Measurements from ENCODE around the gene RELN.
"Not testable (repeated sequence)": the region's sequence is repeated elsewhere in the genome, so short reads cannot be mapped to it uniquely, and the experiment has no call there.

RELN gene

GRCh38 chr7:103941976-103942375 is 47.5 kb downstream of the RELN start:
- no peak for DNase-seq (ENCODE audit: low spot score)

- no peak for DNase-seq (ENCODE audit: low spot score)
Measured at GRCh38 chr7:103940382-103941268, 48.8 kb downstream of the RELN start.

DNA sequence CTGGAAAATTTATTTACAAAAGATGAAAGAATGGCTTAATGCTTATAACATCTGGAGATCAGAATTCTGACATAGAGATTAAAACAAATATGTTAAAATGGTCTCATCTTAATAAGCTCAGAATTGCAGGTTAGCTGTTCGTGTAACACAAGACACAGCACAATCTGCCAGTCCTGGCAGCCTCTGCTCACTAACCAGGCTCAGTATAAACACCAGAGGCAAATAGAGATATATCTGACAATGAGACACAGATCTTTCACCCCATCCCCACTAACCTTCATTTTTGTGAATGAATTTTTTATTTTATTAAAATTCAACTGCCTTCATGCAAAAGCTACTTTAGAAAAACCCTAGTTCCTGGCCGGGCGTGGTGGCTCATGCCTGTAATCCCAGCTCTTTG is 51.8 kb downstream of the RELN start:
- no peak for DNase-seq (ENCODE audit: low spot score)

DNA sequence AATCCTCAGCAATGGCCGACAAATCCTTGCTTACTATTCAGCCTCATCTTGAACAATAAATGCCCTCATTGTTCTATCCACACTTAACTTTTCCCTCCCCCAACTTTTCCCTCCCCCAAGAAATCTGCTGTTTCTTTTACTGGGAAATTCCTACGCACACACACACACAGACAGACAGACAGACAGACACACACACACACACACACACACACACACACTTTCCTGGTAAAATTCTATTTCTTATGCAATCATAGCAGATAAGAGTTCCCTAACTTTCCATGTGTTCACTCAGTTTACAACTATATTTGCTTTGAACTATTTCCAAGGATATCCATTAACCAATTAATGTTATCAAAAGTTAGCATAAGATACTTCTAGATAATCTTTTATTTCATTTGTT is 52.9 kb downstream of the RELN start:
- no peak for DNase-seq (ENCODE audit: low spot score)

GRCh38 chr7:103934508-103934907 is 55.0 kb downstream of the RELN start:
- no peak for DNase-seq (ENCODE audit: low spot score)

- no peak for DNase-seq (ENCODE audit: low spot score)
Measured at GRCh38 chr7:103932389-103932788, 57.1 kb downstream of the RELN start.

DNA sequence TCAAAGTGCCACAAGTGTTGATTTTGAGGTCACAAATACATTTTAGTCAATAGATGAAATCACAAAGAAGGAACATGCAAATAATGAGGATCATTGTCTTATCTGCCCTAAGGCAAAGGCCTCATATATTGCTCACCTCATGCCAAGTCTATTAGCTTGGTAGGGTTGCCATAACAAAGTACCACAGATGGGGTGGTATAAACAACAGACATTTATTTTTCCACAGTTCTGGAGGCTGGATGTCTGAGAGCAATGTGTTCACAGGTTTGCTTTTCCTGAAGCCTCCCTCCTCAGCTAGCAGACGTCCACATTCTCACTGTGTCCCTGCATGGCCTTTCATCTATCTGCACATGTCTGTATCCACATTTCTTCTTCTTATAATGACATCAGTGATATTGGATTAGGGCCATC is 59.6 kb downstream of the RELN start:
- no peak for DNase-seq (ENCODE audit: low spot score)

DNA sequence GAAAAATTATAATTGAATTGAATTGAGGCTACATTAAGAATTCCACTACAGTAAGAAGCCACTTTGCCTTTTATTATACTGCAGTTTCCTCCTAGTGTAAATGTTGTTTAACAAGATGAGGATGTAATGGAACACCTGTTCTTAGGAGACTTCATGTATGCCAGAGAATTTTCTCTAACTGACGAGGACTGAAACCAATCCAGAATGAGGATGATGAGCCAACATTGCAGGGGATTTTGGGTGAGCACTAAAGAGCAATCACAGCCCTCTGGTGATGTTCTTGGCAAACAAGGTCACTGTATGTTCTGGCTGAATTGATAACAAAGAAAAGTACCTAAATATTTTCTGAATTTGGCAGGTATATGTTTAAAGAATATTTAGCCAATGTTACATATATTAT is 60.9 kb downstream of the RELN start:
- no peak for DNase-seq (ENCODE audit: low spot score)

DNA sequence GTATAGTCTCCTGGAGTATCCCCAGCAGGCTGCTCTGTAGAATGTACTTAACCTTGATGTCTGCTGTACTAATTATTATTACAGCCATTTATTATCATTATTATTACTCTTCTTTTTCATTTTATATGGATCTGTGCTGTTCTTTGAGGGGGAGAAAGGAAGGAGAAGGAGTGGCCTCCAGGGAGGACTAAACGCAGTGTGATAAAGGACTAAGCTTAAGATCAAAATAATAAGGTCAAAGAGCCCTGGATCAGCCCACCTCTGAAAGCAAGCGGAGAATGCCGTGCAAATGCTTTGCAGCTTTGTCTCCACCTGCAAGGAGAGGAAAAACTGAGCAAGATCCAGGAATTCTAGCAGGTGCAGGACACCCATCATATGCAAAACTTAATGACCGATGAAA is 65.3 kb downstream of the RELN start:
- DNase-seq (ENCODE audit: low spot score) = no peak

DNA sequence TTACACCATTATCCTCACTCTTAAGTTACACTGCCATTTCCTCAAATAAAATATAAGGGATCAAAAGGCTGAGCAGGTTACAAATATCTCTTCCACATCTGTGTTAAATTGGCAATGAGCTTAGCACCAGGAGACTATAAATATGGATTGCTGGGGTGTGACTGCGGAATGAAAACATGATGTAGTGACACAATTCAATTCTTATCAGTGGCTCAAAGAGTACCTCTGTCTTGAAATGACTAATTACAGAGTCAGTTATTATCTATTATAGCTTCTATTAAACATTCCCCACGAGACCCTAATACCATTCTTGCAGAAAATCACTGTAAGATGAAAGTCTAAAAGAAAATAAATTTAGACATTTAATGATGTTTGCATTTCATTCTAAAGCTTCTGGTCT is 67.1 kb downstream of the RELN start:
- DNase-seq (ENCODE audit: low spot score) = no peak

DNA sequence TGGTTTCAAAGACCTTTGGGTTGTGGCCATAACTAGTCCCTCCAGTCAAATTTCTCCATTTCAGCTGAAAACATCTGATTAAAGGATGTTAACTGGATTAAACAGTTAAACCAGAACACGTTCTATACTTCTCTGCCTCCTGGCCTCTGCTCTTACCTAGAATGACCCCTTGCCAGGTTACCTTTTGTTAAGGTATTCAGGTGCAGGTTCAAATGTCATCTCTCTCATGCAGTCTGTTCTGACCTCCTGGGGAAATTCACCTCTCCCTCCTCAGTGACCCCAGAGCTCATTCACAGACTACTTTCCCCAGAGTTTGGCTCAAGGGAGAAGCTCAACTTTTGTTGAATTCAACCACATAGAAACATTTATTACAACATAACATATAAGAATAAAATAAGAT is 67.8 kb downstream of the RELN start:
- no peak for DNase-seq (ENCODE audit: low spot score)

GRCh38 chr7:103919272-103919868 is 70.1 kb downstream of the RELN start:
- DNase-seq (ENCODE audit: low spot score) = no peak

DNA sequence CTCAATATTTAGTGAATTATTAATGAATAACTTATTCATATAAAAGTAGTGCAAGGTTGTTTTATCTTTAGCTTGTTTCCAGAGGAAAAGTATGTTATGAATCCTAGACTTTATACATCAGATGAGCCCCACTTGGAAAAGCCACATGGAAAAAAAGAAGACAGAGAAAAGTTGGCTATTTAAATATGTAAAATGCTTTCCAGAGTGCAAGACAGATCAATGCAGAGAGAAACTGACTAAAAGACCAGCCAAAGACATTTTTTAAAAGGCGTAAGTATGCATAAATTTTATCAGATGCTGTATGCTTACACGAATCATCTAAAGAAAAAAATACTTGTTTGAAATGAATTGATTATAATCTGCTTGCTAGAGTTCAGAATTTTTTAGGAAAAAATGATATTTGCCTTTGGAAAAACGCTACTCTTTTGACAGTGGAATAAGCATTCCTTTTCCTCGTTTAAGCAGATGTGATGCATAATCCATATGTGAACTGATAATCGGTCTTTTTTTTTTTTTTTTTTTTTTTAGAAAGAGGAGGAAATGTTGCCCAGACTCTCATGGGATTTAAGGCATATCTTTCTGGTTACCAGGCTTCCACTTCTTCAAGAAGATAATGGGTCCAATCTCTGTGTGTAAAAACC is 70.7 kb downstream of the RELN start:
- no peak for DNase-seq (ENCODE audit: low spot score)

DNA sequence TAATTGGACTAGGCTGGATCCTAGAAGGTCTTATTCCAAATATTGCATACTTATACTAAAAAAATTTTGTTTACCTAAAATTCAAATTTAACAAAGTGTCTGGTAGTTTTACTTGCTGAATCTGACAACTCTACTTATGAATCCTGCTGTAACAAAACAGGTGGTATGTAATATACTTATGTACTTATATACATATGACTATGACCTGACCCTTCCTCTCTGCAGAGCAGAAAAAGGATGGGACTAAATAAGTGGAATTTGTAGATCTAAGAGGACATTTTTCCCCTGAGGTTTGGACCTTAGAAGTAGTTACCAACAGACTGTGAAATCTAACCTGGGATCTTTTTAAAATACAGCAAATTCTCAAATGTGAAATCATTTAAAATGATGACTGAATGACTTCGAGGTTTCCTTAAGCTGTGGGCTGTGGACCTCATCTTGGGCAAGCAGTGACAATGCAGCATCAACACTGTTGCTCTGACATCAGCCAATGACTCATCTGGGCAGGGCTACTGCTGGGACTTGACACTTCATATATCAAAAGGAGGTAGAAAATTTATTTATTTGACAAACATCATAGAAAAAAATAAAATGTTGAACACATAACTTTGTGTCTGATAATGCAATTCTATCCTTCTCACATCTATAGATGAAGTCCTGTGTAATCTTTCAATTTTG is 73.6 kb downstream of the RELN start:
- peak; percentile 52 for DNase-seq (ENCODE audit: low spot score)

GRCh38 chr7:103914147-103914899 is 75.1 kb downstream of the RELN start:
- DNase-seq (ENCODE audit: low spot score) = peak; percentile 25

DNA sequence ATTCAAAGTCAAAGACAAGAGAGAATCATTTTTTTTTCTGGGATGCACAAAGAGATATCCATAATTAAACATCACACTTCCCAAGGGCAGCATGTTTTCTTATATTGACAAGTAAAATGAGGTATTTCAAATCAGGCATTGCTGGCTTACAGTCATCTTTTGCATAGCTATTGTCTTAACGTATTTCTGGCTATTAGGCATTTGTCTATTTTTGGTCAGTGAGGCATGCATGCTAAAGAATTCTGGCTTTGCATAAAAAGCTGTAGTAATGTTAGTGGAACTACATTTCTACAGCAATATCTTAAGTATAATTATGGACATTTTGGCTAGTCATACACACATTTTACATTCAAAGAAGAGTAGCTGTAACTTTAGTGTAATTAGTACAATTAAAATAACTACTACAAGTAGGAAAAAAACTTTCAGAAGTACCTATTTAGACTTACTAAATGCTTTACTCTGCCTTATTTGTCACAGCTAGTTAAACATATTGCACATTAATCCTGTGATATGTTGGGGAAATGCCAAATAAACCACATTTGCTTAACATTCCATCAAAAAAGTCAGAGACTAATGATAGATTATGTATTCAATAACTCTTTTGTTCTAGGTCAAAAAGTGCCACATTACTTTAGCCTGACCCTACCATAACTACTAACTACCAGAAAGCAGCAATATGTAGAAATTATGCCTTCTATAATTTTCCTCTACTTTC is 76.4 kb downstream of the RELN start:
- DNase-seq (ENCODE audit: low spot score) = no peak

DNA sequence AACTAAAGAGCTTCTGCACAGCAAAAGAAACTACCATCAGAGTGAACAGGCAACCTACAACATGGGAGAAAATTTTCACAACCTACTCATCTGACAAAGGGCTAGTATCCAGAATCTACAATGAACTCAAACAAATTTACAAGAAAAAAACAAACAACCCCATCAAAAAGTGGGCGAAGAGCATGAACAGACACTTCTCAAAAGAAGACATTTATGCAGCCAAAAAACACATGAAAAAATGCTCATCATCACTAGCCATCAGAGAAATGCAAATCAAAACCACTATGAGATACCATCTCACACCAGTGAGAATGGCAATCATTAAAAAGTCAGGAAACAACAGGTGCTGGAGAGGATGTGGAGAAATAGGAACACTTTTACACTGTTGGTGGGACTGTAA is 78.4 kb downstream of the RELN start:
- not testable (repeated sequence) for DNase-seq (ENCODE audit: low spot score)

DNA sequence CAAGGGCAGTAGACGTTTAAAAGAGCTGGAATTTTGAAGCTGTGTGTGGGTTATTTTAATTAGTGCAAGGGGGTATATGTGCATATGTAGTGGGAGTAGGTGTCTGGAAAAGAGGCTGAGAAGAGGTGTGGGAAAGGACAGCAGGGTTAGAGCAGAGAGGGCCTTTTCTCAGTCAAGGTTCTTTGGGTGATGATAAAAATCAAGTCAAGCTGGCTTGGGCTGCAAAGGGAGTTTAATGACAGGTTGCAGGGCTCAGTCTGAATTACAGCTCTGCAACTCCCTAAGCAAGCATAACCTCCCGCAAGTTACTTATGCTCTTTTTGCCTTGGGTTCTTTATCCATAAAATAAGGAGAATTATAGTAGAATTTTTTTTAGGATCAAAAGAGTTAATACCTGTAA is 83.5 kb downstream of the RELN start:
- DNase-seq (ENCODE audit: low spot score) = no peak

- DNase-seq (ENCODE audit: low spot score) = no peak
Measured at GRCh38 chr7:103902917-103903316, 86.5 kb downstream of the RELN start.

DNA sequence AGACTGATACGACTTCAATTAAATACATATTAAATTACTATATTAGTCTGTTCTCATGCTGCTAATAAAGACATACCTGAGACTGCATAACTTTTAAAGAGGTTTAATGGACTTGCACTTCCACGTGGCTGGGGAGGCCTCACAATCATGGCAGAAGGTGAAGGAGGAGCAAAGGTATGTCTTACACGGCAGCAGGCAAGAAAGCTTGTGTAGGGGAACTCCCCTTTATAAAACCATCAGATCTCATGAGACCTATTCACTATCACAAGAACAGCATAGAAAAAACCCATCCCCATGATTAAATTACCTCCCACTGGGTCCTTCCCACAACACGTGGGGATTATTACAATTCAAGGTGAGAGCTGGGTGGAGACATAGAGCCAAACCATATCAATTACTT is 92.6 kb downstream of the RELN start:
- DNase-seq (ENCODE audit: low spot score) = not testable (repeated sequence)

Data from RKO (cell line).